ENCODE data around the gene MYO1E. TPM values are rescaled to one million over a fixed set of nuclear protein-coding genes. Genes with fewer than 3 reads are reported as not detected.

The MYO1E gene
- total and polyA plus RNA-seq, 2 of the 8 experiments (the other 6 are each of a cell fraction or from before 2014, with no cell fraction given) = 19.6 to 142 TPM

DNA sequence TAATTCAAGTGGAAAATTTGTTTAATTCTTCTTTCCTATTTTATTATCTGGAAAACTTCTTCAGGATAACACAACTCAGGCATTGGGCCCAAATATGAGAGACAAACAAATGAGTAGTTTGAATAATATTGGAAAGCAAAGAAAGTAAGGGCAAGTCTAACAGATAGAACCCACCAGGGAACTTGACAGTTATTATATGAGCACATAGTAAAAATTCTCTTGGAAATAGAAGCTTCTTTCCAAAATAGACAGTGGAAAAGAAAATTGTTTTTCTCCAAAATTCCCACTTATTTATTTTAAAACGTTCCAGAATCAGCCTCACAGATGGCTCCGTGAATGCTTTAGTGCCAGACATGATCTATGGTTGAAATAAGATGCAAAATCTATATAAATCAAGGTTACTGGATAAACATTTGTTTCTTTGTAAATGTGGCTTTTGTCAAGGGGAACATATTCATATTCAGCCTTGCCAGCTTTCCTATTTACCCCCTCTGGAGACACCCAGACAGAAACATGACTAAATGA lies 142.1 kb downstream of the MYO1E start (continued):
- TF ChIP-seq CHD7 (IDR thresholded peaks at IDR 0.05; ENCODE audit: insufficient replicate concordance, low read length) (no peak), EP300 (IDR thresholded peaks at IDR 0.05; ENCODE audit: borderline replicate concordance in 1 of 2, low read depth in 2 of 2, low read length in 2 of 2) (no peak), YY1 (IDR thresholded peaks at IDR 0.05; ENCODE audit: low read depth, low read length) (no peak), SIRT6 (IDR thresholded peaks at IDR 0.05; ENCODE audit: low read length) (no peak), EGR1 (IDR thresholded peaks at IDR 0.05; ENCODE audit: borderline replicate concordance, low read depth, low read length) (no peak), SAP30 (IDR thresholded peaks at IDR 0.05; ENCODE audit: insufficient read depth, insufficient replicate concordance, low read length) (no peak), TAF7 (optimal IDR thresholded peaks at IDR 0.05; ENCODE audit: borderline replicate concordance, low read depth, low read length) (no peak), BCL11A (IDR thresholded peaks at IDR 0.05; ENCODE audit: low read depth in 2 of 2, low read length in 2 of 2) (no peak), ZNF274 (IDR thresholded peaks at IDR 0.05; ENCODE audit: borderline replicate concordance, extremely low read depth, low read length) (no peak), USF2 (IDR thresholded peaks at IDR 0.05; ENCODE audit: low read length) (no peak)
